K562 treated with DMSO at 1 percent for 48 hours (cell line): ENCODE data around the gene ASPHD2. TPM values are rescaled to one million over a fixed set of nuclear protein-coding genes. Genes with fewer than 3 reads are reported as not detected.

Source experiments
- total RNA-seq: library from RNA; unstranded; fragments of 300-600 nt; gene quantifications from 2 replicates; pipeline ENCODE4 v1.2.3, GENCODE V29; 2022; ENCODE audit warnings: low replicate concordance; ENCODE audit errors: extremely low read depth

ASPHD2 gene
- total RNA-seq, result not detected in 2 replicates

GRCh38 chr22:26428515-26429457, at the start of gene ASPHD2:
ASPHD2 (plus strand) TSS chr22:26429260; CDS start chr22:26433616, 4,356 bp downstream.

GRCh38 chr22:26483439-26484359, 54.6 kb downstream of the ASPHD2 start, which contains the start of the genes HPS4 and SRRD:
HPS4 (minus strand) TSS chr22:26483783; CDS start chr22:26481762, 2,021 bp downstream.
SRRD (plus strand) TSS chr22:26483877; CDS start chr22:26483891, 14 bp downstream.

Other genes with a start within 250 kb of the ASPHD2 start
- gene HPS4, start 54.5 kb downstream of the ASPHD2 start, total RNA-seq, result not detected in 2 replicates
- gene SRRD, start 54.6 kb downstream of the ASPHD2 start, total RNA-seq, result not detected in 2 replicates
- gene TFIP11, start 83.2 kb downstream of the ASPHD2 start, total RNA-seq, result not detected in 2 replicates
- not detected in 2 replicates for gene TPST2, start 160.9 kb downstream of the ASPHD2 start, total RNA-seq
- not detected in 2 replicates for gene CRYBB1, start 188.8 kb downstream of the ASPHD2 start, total RNA-seq
- gene CRYBA4, start 192.7 kb downstream of the ASPHD2 start, total RNA-seq, result not detected in 2 replicates
- not detected in 2 replicates for gene MIAT, start 228.3 kb downstream of the ASPHD2 start, total RNA-seq